Measurements from ENCODE around the gene SARS1. TPM values are rescaled to one million over a fixed set of nuclear protein-coding genes. Genes with fewer than 3 reads are reported as not detected.

SARS1 gene
- total RNA-seq, 4 donors from 2014 or later, result 85.8 to 150 (median 134) TPM

Other genes with a start within 250 kb of the SARS1 start
- 10 to 100 TPM; 13.3 to 22.7 (median 18.3) TPM for gene WDR47, start 171.8 kb upstream of the SARS1 start, total RNA-seq
- 10 to 100 TPM; 35.3 to 71.2 (median 43.4) TPM for gene TAF13, start 137.9 kb upstream of the SARS1 start, total RNA-seq
- gene TMEM167B, start 123.2 kb upstream of the SARS1 start, total RNA-seq, result 10 to 100 TPM; 10.8 to 21.4 (median 16.0) TPM
- 10 to 100 TPM in 1 of 4 donors, under 1 TPM in 3; 0.40 to 14.8 (median 0.53) TPM for gene ELAPOR1, start 99.8 kb upstream of the SARS1 start, total RNA-seq
- gene CELSR2, start 35.6 kb downstream of the SARS1 start, total RNA-seq, result 10 to 100 TPM; 23.4 to 57.2 (median 39.9) TPM
- 10 to 100 TPM in 1 of 4 donors, 1 to 10 TPM in 3; 2.3 to 13.1 (median 8.7) TPM for gene PSRC1, start 69.2 kb downstream of the SARS1 start, total RNA-seq
- gene MYBPHL, start 93.1 kb downstream of the SARS1 start, total RNA-seq, result not detected
- 10 to 100 TPM; 37.0 to 69.6 (median 44.7) TPM for gene SORT1, start 184.0 kb downstream of the SARS1 start, total RNA-seq
- 10 to 100 TPM; 31.5 to 57.7 (median 46.8) TPM for gene PSMA5, start 212.5 kb downstream of the SARS1 start, total RNA-seq

Measured in esophagus squamous epithelium (tissue), 4 donors.